Ectodermal cell (in vitro differentiated cells): ENCODE results near the gene LACRT.

Source experiments
- H3K27ac ChIP-seq: 2 replicates; pipeline ENCODE4 v1.7.0; 2013; ENCODE audit warnings: mild to moderate bottlenecking, low read depth, low read length; ENCODE audit not compliant: insufficient read depth, poor library complexity, severe bottlenecking
- H3K27me3 ChIP-seq: 2 replicates; pipeline ENCODE4 v1.7.0; 2013; ENCODE audit warnings: mild to moderate bottlenecking, low read length; ENCODE audit not compliant: insufficient read depth, control insufficient read depth, poor library complexity, severe bottlenecking
- H3K36me3 ChIP-seq: one replicate; pipeline ENCODE4 v1.7.0; 2013; ENCODE audit warnings: low read length; ENCODE audit not compliant: control insufficient read depth, insufficient read depth
- H3K4me1 ChIP-seq: one replicate; pipeline ENCODE4 v1.7.0; 2013; ENCODE audit warnings: low read length; ENCODE audit not compliant: control insufficient read depth, insufficient read depth
- H3K4me3 ChIP-seq: 2 replicates; pipeline ENCODE4 v1.7.0; 2013; ENCODE audit warnings: low read depth, low read length, control low read depth; ENCODE audit not compliant: insufficient read depth
- H3K9me3 ChIP-seq: 2 replicates; pipeline ENCODE4 v1.7.0; 2013; ENCODE audit warnings: mild to moderate bottlenecking, low read length, moderate library complexity; ENCODE audit not compliant: control insufficient read depth
- WGBS, 2 experiments: methylation state at CpG; one replicate each; pipeline ENCODE4 v1.1.7; 2013; ENCODE audit warnings: missing lambda C conversion rate in 2 of 2; 5-methylcytosine and 5-hydroxymethylcytosine counted together

LACRT gene

DNA sequence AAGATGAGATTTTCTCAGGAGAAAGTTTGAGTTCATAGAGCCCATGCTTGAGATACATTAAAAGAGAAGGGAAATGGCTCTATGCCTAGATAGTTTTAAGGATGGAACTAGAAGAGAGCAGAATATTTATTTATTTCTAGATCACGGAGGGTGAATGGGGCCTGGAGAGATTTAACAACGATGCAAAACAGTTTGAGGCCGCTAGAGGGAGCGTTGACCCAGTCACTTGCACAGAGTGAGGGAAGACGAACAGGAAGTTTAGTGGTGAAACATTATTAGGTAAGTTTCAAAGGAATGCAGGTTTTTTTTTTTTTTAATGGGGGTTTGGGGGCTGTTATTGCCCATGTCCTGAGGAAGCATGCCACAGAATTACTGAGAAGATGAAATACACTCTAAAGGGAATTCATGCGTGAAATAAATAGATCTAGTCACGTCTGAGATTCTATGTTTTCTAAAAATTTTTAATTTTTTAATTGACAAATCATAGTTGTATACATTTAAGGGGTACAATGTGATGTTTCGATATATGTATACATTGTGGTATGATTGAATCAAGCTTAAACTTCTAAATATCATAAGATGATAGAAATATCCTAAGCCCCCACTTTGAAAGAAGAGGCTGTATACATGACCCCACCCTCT lies 31.4 kb downstream of the LACRT start:
- Histone ChIP-seq H3K27ac (no peak overlapping the region), H3K9me3 (no peaks in the 10 kb centered on the region), H3K4me3 (no peak overlapping the region), H3K27me3 (no peaks in the 10 kb centered on the region), H3K4me1 (no peaks in the 10 kb centered on the region), H3K36me3 (no peaks in the 10 kb centered on the region)
- WGBS, 2 experiments = 32% methylated on average over 6 to 7 of the region's 8 CpGs

GRCh38 chr12:54602661-54603060 lies 32.0 kb downstream of the LACRT start:
- no peaks in the 10 kb centered on the region for H3K4me1 ChIP-seq
- no peaks in the 10 kb centered on the region for H3K9me3 ChIP-seq
- no peak overlapping the region for H3K27ac ChIP-seq
- no peaks in the 10 kb centered on the region for H3K36me3 ChIP-seq
- H3K4me3 ChIP-seq = no peak overlapping the region
- WGBS, 2 experiments = 62 to 69% methylated on average over 2 of the region's 2 CpGs
- H3K27me3 ChIP-seq = no peaks in the 10 kb centered on the region

DNA sequence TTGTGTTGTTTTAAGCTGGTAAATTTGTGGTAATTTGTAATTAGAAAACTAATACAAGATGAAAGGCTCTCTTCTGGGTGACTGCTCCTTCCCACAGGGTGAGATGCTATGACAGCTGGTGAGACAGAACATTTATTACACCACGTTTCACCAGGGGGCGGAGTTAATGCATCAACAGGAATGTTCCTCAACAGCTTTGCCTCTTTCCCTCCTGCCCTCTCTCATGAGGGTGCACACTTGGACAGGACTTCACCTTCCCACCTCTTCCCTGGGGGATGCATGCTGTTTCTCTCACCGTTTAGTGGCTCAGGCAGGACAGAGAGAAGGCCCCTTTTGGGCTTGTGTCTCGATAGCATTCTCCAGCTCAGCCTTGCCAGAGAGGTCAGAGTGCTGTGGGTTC lies 32.9 kb downstream of the LACRT start:
- 61 to 69% methylated on average over 4 of the region's 4 CpGs for WGBS, 2 experiments
- Histone ChIP-seq H3K27me3 (no peaks in the 10 kb centered on the region), H3K27ac (no peak overlapping the region), H3K36me3 (no peaks in the 10 kb centered on the region), H3K4me1 (no peaks in the 10 kb centered on the region), H3K9me3 (no peaks in the 10 kb centered on the region), H3K4me3 (no peak overlapping the region)

- no peaks in the 10 kb centered on the region for H3K9me3 ChIP-seq
- no peak overlapping the region for H3K4me3 ChIP-seq
- no peak overlapping the region for H3K27ac ChIP-seq
- 87 to 88% methylated on average over 5 of the region's 5 CpGs for WGBS, 2 experiments
- H3K4me1 ChIP-seq = no peaks in the 10 kb centered on the region
- no peaks in the 10 kb centered on the region for H3K36me3 ChIP-seq
- no peaks in the 10 kb centered on the region for H3K27me3 ChIP-seq
These were observed 35.7 kb downstream of the LACRT start for GRCh38 chr12:54598970-54599369.

DNA sequence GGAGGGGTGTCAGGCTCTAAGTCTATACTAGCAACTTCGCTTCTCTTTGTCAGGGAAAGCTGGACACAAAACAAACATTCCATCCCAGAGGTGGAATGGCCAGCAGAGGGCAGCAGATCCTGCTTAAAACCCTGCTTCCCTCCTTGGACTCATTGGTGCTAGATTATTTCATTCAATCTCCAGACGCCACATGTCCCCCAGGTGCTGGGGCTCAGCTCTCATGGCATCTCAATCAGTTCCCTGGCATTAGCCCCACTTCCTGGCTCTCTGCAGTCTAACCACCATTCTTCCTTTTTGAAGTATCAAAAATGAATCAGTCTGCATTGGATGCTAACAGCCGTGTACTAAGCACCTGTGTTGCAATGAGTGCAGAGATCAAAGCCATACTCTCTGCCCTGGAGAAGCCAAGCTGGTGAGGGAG lies 38.2 kb downstream of the LACRT start:
- Histone ChIP-seq H3K27ac (no peak overlapping the region), H3K36me3 (no peaks in the 10 kb centered on the region), H3K4me3 (no peak overlapping the region), H3K4me1 (no peaks in the 10 kb centered on the region), H3K9me3 (no peaks in the 10 kb centered on the region), H3K27me3 (no peaks in the 10 kb centered on the region)
- WGBS, 2 experiments = 50 to 51% methylated on average over 3 of the region's 3 CpGs

GRCh38 chr12:54595471-54595870 lies 39.2 kb downstream of the LACRT start:
- no peaks in the 10 kb centered on the region for H3K9me3 ChIP-seq
- no peak overlapping the region for H3K4me3 ChIP-seq
- H3K27ac ChIP-seq = no peak overlapping the region
- WGBS, 2 experiments = 78 to 100% methylated on average over 1 to 3 of the region's 3 CpGs
- H3K27me3 ChIP-seq = peaks cover 2% of the 10 kb centered on the region
- no peaks in the 10 kb centered on the region for H3K36me3 ChIP-seq
- no peaks in the 10 kb centered on the region for H3K4me1 ChIP-seq

DNA sequence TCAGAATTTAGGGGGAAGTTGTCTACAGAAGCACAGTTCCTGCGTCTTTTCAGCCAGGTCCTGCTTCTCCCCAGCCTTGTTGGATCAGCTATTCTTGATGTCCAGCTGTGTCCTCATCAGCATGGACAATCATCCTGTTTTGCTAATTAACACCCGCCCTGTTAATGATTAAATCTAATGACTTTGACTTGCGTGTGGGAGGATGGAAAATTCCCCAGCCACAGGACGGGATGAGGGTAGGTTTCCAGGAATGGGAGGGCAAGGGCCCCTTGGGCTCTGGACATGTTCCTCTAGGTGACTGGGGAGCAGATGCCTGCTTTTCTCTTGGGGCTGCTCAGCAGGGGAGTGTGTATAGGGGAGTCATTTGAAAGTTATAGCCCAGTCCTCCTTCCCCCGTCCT lies 41.0 kb downstream of the LACRT start:
- H3K27ac ChIP-seq = no peak overlapping the region
- H3K9me3 ChIP-seq = no peaks in the 10 kb centered on the region
- H3K27me3 ChIP-seq = peaks cover 16% of the 10 kb centered on the region
- no peak overlapping the region for H3K4me3 ChIP-seq
- no peaks in the 10 kb centered on the region for H3K4me1 ChIP-seq
- WGBS, 2 experiments = 83 to 87% methylated on average over 5 of the region's 5 CpGs
- no peaks in the 10 kb centered on the region for H3K36me3 ChIP-seq

GRCh38 chr12:54593135-54593534 lies 41.6 kb downstream of the LACRT start:
- Histone ChIP-seq H3K9me3 (no peaks in the 10 kb centered on the region), H3K4me3 (no peak overlapping the region), H3K36me3 (no peaks in the 10 kb centered on the region), H3K4me1 (no peaks in the 10 kb centered on the region), H3K27ac (no peak overlapping the region), H3K27me3 (peaks cover 19% of the 10 kb centered on the region)
- 85 to 89% methylated on average over 4 of the region's 4 CpGs for WGBS, 2 experiments

DNA sequence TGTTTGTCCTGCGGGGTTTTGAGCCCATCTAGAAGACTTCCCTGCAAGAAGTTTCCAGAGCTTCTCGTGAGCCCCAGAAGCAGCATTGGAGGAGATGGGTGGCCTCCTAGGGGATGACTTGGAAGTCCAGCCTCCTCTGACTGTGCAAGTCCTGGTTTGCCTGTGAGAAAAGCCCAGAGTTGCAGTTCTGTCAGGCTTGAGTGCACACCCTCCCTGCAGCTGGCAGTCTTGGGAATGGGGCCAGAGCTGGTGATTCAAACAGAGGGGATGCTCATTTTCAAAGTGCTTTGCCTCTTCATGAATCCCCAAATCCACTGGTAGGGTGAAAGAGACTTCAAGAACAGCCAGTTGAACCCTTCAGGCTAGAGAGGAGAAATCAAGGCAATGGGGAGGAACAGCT lies 42.4 kb downstream of the LACRT start:
- WGBS, 2 experiments = 90 to 94% methylated on average over 2 of the region's 2 CpGs
- Histone ChIP-seq H3K9me3 (no peaks in the 10 kb centered on the region), H3K36me3 (no peaks in the 10 kb centered on the region), H3K27me3 (peaks cover 24% of the 10 kb centered on the region), H3K27ac (no peak overlapping the region), H3K4me3 (no peak overlapping the region), H3K4me1 (peaks cover 7% of the 10 kb centered on the region)

GRCh38 chr12:54590978-54591591 lies 43.6 kb downstream of the LACRT start:
- Histone ChIP-seq H3K9me3 (no peaks in the 10 kb centered on the region), H3K36me3 (no peaks in the 10 kb centered on the region), H3K4me3 (no peak overlapping the region), H3K4me1 (peaks cover 15% of the 10 kb centered on the region), H3K27ac (no peak overlapping the region), H3K27me3 (peaks cover 24% of the 10 kb centered on the region)
- WGBS, 2 experiments = 74 to 75% methylated on average over 7 of the region's 7 CpGs
